Panc1 (cell line): ENCODE results near the gene SPIRE1. TPM values are rescaled to one million over a fixed set of nuclear protein-coding genes. Genes with fewer than 3 reads are reported as not detected.

ENCODE experiments used
- ATAC-seq: fragments of 200-7000 bp; cut with Tn5 transposase; 2 replicates; pipeline ENCODE4 v1.9.1; 2020; ENCODE audit warnings: mild to moderate bottlenecking, moderate library complexity
- BruUV-seq: library from RNA; stranded (reverse); fragments of 400-500 nt; replicated peaks from 2 replicates; lab custom pipeline; 2021; lab: Mats Ljungman, UMichigan
- CTCF ChIA-PET: fragments of 300-600 bp; sonication (Branson Sonifier 250); formaldehyde crosslinking; loops from one replicate; lab custom pipeline; 2022; ENCODE audit warnings: antibody characterized with exemption; lab: Charles Lee
- POLR2A ChIA-PET: fragments of 300-600 bp; sonication (Branson Sonifier 250); formaldehyde crosslinking; loops from one replicate; lab custom pipeline; 2022; ENCODE audit warnings: antibody characterized with exemption; lab: Charles Lee
- DNase-seq: peaks from one replicate; pipeline ENCODE4 v3.0.0-alpha.2; 2010; ENCODE audit warnings: low read depth, low spot score
- H3K27ac ChIP-seq: 2 replicates; pipeline ENCODE4 v1.5.1; 2011; ENCODE audit warnings: mild to moderate bottlenecking, low read length, inconsistent platforms
- H3K27me3 ChIP-seq: fragments of 200-500 bp; sonication (Bioruptor generic); 2 replicates; pipeline ENCODE4 v1.6.0; 2014; ENCODE audit warnings: low read length, inconsistent platforms; ENCODE audit not compliant: control insufficient read depth, insufficient read depth
- H3K36me3 ChIP-seq: fragments of 200-500 bp; sonication (Bioruptor generic); 2 replicates; pipeline ENCODE4 v1.5.1; 2014; ENCODE audit warnings: inconsistent platforms, mild to moderate bottlenecking, low read length, moderate library complexity; ENCODE audit not compliant: control insufficient read depth, insufficient read depth
- H3K4me1 ChIP-seq: 2 replicates; pipeline ENCODE4 v1.5.1; 2011; ENCODE audit warnings: inconsistent platforms, mild to moderate bottlenecking, low read length, moderate library complexity; ENCODE audit not compliant: control insufficient read depth, insufficient read depth
- H3K4me3 ChIP-seq, 2 experiments: 2 replicates each; pipeline ENCODE4 v1.5.1; 2011 to 2012; ENCODE audit warnings: low read depth in 2 of 2, low read length in 2 of 2, mild to moderate bottlenecking in 2 of 2, inconsistent platforms in 1 of 2, moderate library complexity in 1 of 2
- H3K9me3 ChIP-seq: fragments of 200-500 bp; sonication (Bioruptor generic); 2 replicates; pipeline ENCODE4 v1.5.1; 2014; ENCODE audit warnings: low read depth, mild to moderate bottlenecking, inconsistent platforms, low read length, moderate library complexity; ENCODE audit not compliant: control insufficient read depth, insufficient read depth
- POLR2AphosphoS5 ChIP-seq: IDR thresholded peaks from 2 replicates; pipeline ENCODE4 v1.6.1; 2012; ENCODE audit warnings: mild to moderate bottlenecking, low read depth, low read length, moderate library complexity
- SIN3A ChIP-seq: IDR thresholded peaks from 2 replicates; pipeline ENCODE4 v1.6.1; 2012; ENCODE audit warnings: low read depth, mild to moderate bottlenecking, low read length, moderate library complexity, borderline replicate concordance; ENCODE audit not compliant: insufficient read depth
- TCF7L2 ChIP-seq: IDR thresholded peaks from 2 replicates; pipeline ENCODE4 v1.6.1; 2011; ENCODE audit warnings: mild to moderate bottlenecking, low read depth, low read length, inconsistent platforms
- in situ Hi-C: cut with HindIII; loops from 2 replicates; pipeline ENCODE4 v1.10.0; 2016; ENCODE audit warnings: low sequenced_read_pairs, low pct_unique_long_range_greater_than_20kb
- intact Hi-C: fragments of 100-400 bp; cut with micrococcal nuclease; formaldehyde crosslinking; loops from one replicate; pipeline ENCODE4 v1.10.0; 2022; ENCODE audit not compliant: unreplicated experiment
- total RNA-seq: library from RNA; stranded (reverse); gene quantifications from one replicate; pipeline ENCODE4 v1.2.1, GENCODE V29; 2021; ENCODE audit not compliant: unreplicated experiment
- TF ChIP-seq, protein P1 (sequence below), 2 experiments: IDR thresholded peaks; 2 replicates each; pipeline ENCODE4 v1.6.1; 2011 to 2012; ENCODE audit warnings: low read depth in 2 of 2, control low read depth in 1 of 2, low read length in 1 of 2, mild to moderate bottlenecking in 1 of 2, moderate library complexity in 1 of 2; ENCODE audit not compliant: insufficient read depth in 1 of 2
- TF ChIP-seq, protein P2 (sequence below): fragments of 450-650 bp; IDR thresholded peaks from 2 replicates; pipeline ENCODE4 v1.5.1; 2017; ENCODE audit warnings: mild to moderate bottlenecking

The SPIRE1 gene
- total RNA-seq, 1 experiment from 2014 or later = 45.5 TPM

DNA sequence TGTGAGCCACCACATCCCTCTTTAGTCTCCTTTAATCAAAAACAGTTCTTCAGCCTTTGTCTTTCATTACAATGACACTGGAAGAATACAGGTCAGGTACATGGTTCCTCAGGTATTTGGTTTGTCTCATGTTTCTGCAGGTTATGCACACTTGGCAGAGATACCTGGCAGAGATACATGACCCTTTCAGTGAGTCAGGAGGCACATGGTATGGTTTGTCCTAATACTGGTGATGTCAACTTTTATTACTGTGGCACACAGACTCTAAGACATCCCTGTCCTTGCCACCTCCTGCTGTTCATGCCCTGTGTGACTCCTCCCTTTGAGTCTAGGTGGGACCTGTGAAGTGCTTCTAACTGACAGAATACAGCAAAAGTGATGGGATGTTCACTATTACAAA, 58.4 kb downstream of the SPIRE1 start:
- in situ Hi-C loops (no loop called here), intact Hi-C loops (no loop called here)
- POLR2A ChIA-PET = no interaction called here
- no TSS peak for BruUV-seq
- Histone ChIP-seq H3K9me3 (no peaks in the 10 kb centered on the region), H3K36me3 (no peaks in the 10 kb centered on the region), H3K4me1 (peaks cover 29% of the 10 kb centered on the region), H3K4me3 (no peak overlapping the region), H3K27ac (no peak overlapping the region; the same call in 1 of the 2 replicates), H3K27me3 (no peaks in the 10 kb centered on the region)
- no peak for DNase-seq
- no peak for ATAC-seq
- no peak for TF ChIP-seq TCF7L2
- TF ChIP-seq SIN3A = no peak
- TF ChIP-seq, protein P1, sequence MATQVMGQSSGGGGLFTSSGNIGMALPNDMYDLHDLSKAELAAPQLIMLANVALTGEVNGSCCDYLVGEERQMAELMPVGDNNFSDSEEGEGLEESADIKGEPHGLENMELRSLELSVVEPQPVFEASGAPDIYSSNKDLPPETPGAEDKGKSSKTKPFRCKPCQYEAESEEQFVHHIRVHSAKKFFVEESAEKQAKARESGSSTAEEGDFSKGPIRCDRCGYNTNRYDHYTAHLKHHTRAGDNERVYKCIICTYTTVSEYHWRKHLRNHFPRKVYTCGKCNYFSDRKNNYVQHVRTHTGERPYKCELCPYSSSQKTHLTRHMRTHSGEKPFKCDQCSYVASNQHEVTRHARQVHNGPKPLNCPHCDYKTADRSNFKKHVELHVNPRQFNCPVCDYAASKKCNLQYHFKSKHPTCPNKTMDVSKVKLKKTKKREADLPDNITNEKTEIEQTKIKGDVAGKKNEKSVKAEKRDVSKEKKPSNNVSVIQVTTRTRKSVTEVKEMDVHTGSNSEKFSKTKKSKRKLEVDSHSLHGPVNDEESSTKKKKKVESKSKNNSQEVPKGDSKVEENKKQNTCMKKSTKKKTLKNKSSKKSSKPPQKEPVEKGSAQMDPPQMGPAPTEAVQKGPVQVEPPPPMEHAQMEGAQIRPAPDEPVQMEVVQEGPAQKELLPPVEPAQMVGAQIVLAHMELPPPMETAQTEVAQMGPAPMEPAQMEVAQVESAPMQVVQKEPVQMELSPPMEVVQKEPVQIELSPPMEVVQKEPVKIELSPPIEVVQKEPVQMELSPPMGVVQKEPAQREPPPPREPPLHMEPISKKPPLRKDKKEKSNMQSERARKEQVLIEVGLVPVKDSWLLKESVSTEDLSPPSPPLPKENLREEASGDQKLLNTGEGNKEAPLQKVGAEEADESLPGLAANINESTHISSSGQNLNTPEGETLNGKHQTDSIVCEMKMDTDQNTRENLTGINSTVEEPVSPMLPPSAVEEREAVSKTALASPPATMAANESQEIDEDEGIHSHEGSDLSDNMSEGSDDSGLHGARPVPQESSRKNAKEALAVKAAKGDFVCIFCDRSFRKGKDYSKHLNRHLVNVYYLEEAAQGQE (IDR thresholded peaks at IDR 0.05; ENCODE audit: insufficient read depth in 1 of 2, low read depth in 2 of 2, low read length in 1 of 2) = no peak
- TF ChIP-seq, protein P2, sequence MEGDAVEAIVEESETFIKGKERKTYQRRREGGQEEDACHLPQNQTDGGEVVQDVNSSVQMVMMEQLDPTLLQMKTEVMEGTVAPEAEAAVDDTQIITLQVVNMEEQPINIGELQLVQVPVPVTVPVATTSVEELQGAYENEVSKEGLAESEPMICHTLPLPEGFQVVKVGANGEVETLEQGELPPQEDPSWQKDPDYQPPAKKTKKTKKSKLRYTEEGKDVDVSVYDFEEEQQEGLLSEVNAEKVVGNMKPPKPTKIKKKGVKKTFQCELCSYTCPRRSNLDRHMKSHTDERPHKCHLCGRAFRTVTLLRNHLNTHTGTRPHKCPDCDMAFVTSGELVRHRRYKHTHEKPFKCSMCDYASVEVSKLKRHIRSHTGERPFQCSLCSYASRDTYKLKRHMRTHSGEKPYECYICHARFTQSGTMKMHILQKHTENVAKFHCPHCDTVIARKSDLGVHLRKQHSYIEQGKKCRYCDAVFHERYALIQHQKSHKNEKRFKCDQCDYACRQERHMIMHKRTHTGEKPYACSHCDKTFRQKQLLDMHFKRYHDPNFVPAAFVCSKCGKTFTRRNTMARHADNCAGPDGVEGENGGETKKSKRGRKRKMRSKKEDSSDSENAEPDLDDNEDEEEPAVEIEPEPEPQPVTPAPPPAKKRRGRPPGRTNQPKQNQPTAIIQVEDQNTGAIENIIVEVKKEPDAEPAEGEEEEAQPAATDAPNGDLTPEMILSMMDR = no peak
- no peak for TF ChIP-seq POLR2AphosphoS5
- CTCF ChIA-PET = interaction anchor here (0.7 kb wide), 1 partner anchor 35 kb away, joined by 8 read pairs; no protein-coding TSS in a partner anchor

DNA sequence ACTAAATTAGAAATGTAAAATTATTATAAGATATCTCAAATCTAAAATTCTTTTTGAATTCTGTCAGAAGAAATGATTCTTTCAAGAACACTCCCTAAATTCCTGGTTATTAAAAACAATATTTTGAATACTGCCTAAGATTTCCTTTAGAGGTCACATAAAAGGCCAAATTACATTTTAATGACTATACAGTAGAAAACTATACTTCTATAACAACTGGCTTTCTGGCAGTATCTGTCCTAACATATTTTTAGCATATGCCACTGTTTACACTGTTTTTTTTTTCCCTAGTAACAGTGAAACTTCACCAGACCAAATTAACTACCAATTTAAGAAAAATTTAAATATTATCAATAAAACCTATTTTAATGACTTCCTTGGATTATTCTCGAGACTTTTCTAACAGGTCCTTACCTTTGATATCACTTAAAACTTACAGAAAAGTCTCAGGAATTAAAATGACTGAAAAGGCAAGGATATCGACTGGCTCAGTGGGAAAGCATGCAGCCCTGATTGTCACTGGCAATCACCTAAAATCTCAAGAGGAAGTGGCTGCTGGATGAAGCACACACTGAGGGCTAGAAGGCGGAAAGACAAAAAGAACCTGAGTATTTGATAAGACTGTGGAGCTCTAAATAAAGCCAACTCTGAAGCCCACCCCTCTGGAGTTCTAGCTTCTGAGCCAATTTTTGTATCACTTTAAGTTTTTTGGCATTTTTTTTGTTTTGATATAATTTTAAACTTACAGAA, 59.6 kb downstream of the SPIRE1 start:
- H3K9me3 ChIP-seq = no peaks in the 10 kb centered on the region
- peaks cover 29% of the 10 kb centered on the region for H3K4me1 ChIP-seq
- H3K36me3 ChIP-seq = no peaks in the 10 kb centered on the region
- DNase-seq (no peak), ATAC-seq (no peak; the same call in 1 of the 2 replicates)
- TF ChIP-seq SIN3A (no peak), TCF7L2 (no peak), POLR2AphosphoS5 (no peak)
- TF ChIP-seq, protein P2 = no peak
- TF ChIP-seq, protein P1 (IDR thresholded peaks at IDR 0.05; ENCODE audit: insufficient read depth in 1 of 2, low read depth in 2 of 2, low read length in 1 of 2) = no peak
- intact Hi-C loops = no loop called here
- no peak overlapping the region for H3K4me3 ChIP-seq
- H3K27me3 ChIP-seq = no peaks in the 10 kb centered on the region
- in situ Hi-C loops = no loop called here
- POLR2A ChIA-PET = interaction anchor here (0.6 kb wide), 1 partner anchor 427 kb away, joined by 5 read pairs; no protein-coding TSS in a partner anchor
- no TSS peak for BruUV-seq
- CTCF ChIA-PET = no interaction called here
- H3K27ac ChIP-seq = peak overlapping the region; percentile 32
